ENCODE data around the gene E2F3. TPM values are rescaled to one million over a fixed set of nuclear protein-coding genes. Genes with fewer than 3 reads are reported as not detected.

Gene E2F3
- total RNA-seq, 1 experiment from 2014 or later, result 27.1 TPM

DNA sequence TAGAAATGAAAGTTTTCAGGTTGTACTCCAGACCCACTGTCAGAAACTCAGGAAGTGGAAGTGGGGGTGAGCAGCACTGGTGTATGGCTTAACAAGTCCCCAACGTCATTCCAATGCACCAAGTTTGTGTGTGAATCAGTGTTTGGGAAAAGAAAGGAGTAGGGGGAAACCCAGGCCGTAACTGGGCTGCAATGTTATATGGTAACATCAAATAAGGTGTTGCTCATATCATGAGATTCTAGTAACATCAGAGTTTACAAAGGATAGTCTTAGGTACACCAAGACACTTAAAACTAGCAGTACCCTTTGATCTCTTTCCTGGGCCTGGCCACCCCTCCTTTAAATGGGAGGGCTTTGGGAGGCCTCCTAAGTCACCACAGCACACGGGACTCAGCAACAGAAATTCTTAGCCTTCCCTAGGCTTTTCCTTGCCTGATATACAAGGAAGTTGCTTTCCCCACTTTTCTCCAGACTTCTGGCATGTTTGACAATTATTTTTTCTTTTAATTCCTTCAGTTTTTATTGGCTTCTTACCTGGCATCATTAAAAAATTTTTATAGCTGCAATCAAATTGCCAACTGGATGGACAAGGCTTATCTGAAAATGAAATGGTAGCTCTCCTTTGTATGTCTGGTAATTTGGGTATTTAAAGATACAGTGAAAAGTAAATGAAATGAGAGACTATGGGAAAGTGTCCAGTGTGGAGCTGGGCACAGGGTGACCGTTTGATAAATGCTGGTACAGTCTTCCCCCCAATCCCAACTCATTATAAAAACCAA lies 15.1 kb downstream of the E2F3 start:
- ChIA-PET POLR2A (interaction anchor here (1.1 to 1.3 kb wide), 2 partner anchors 10 to 12 kb away, joined by 5 read pairs; no protein-coding TSS in a partner anchor), CTCF (interaction anchor here (1.1 to 1.2 kb wide), 2 partner anchors 12 to 16 kb away, joined by 3 to 5 read pairs; no protein-coding TSS in a partner anchor), RAD21 (ENCODE audit: low non-redundant PET in 1 of 2, low total read pairs in 2 of 2, uncharacterized antibody in 2 of 2, unreplicated experiment in 2 of 2) (no interaction called here)
- intact Hi-C loops (cut with micrococcal nuclease), result no loop called here
- H3K9me2 ChIP-seq (ENCODE audit: insufficient read depth), result no peaks in the 10 kb centered on the region
- ATAC-seq (no peak), DNase-seq (ENCODE audit: low read depth, low spot score) (no peak)
- peaks cover 54% of the 10 kb centered on the region; the same call in 1 of the 2 replicates for H4K20me1 ChIP-seq (ENCODE audit: insufficient read depth)
- no peak overlapping the region for H2AFZ ChIP-seq (ENCODE audit: low read depth, low read length, poor library complexity, severe bottlenecking)
- peaks cover 0 to 5% of the 10 kb centered on the region in 2 experiments; a peak in 1 of 4 replicates for H3K36me3 ChIP-seq (ENCODE audit: control insufficient read depth in 1 of 2, insufficient read depth in 2 of 2, low read length in 2 of 2)
- H3K9me3 ChIP-seq (ENCODE audit: control insufficient read depth in 1 of 2, insufficient read depth in 1 of 2, low read depth in 1 of 2, low read length in 2 of 2), result no peaks in the 10 kb centered on the region
- H3K27me3 ChIP-seq (ENCODE audit: insufficient read depth, low read length), result no peaks in the 10 kb centered on the region
- no peak overlapping the region for H3K4me3 ChIP-seq (replicated peaks in 1 of 2; ENCODE audit: low read depth in 1 of 2, low read length in 2 of 2)
- H3K79me2 ChIP-seq (ENCODE audit: insufficient read depth, low read length), result peaks cover 100% of the 10 kb centered on the region
- H3K4me1 ChIP-seq (ENCODE audit: control insufficient read depth in 1 of 2, insufficient read depth in 2 of 2, low read length in 2 of 2), result no peaks in the 10 kb centered on the region; a peak in 1 of 4 replicates
- no peak overlapping the region for H3K27ac ChIP-seq (ENCODE audit: low read depth, low read length)
- no peak overlapping the region for H3K4me2 ChIP-seq (ENCODE audit: low read length)
- no TSS peak for BruUV-seq (replicated peaks)
- no peak for TF ChIP-seq POLR2A (IDR thresholded peaks at IDR 0.05; ENCODE audit: borderline replicate concordance, extremely low read depth, insufficient read depth, insufficient read length)
- no peak for TF ChIP-seq CEBPB (IDR thresholded peaks at IDR 0.05; ENCODE audit: low read depth)
- no peak for TF ChIP-seq JUND (IDR thresholded peaks at IDR 0.05)
- no peak for TF ChIP-seq POLR2AphosphoS5 (IDR thresholded peaks at IDR 0.05; ENCODE audit: low read depth, low read length)
- no peak for TF ChIP-seq ZNF274 (IDR thresholded peaks at IDR 0.05; ENCODE audit: low read depth, low read length)
- TF ChIP-seq YY1 (IDR thresholded peaks at IDR 0.05; ENCODE audit: extremely low read depth, insufficient replicate concordance, low read depth, low read length), result no peak
- TF ChIP-seq SP1 (IDR thresholded peaks at IDR 0.05; ENCODE audit: low read depth), result no peak
- TF ChIP-seq ZFX (IDR thresholded peaks at IDR 0.05), result no peak
- TF ChIP-seq, protein P1, sequence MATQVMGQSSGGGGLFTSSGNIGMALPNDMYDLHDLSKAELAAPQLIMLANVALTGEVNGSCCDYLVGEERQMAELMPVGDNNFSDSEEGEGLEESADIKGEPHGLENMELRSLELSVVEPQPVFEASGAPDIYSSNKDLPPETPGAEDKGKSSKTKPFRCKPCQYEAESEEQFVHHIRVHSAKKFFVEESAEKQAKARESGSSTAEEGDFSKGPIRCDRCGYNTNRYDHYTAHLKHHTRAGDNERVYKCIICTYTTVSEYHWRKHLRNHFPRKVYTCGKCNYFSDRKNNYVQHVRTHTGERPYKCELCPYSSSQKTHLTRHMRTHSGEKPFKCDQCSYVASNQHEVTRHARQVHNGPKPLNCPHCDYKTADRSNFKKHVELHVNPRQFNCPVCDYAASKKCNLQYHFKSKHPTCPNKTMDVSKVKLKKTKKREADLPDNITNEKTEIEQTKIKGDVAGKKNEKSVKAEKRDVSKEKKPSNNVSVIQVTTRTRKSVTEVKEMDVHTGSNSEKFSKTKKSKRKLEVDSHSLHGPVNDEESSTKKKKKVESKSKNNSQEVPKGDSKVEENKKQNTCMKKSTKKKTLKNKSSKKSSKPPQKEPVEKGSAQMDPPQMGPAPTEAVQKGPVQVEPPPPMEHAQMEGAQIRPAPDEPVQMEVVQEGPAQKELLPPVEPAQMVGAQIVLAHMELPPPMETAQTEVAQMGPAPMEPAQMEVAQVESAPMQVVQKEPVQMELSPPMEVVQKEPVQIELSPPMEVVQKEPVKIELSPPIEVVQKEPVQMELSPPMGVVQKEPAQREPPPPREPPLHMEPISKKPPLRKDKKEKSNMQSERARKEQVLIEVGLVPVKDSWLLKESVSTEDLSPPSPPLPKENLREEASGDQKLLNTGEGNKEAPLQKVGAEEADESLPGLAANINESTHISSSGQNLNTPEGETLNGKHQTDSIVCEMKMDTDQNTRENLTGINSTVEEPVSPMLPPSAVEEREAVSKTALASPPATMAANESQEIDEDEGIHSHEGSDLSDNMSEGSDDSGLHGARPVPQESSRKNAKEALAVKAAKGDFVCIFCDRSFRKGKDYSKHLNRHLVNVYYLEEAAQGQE (IDR thresholded peaks at IDR 0.05; ENCODE audit: low read depth), result no peak
- TF ChIP-seq SIN3A (IDR thresholded peaks at IDR 0.05; ENCODE audit: low read depth), result no peak
- TF ChIP-seq SRF (IDR thresholded peaks at IDR 0.05; ENCODE audit: low read depth), result no peak
- no peak for TF ChIP-seq TCF7L2 (IDR thresholded peaks at IDR 0.05; ENCODE audit: borderline replicate concordance, extremely low read depth, insufficient read depth, insufficient read length)
- no peak for TF ChIP-seq EZH2 (IDR thresholded peaks at IDR 0.05)
- no peak for TF ChIP-seq CBX3 (IDR thresholded peaks at IDR 0.05; ENCODE audit: low read depth)
- TF ChIP-seq EGR1 (IDR thresholded peaks at IDR 0.05; ENCODE audit: low read depth), result no peak
- TF ChIP-seq, protein P2, sequence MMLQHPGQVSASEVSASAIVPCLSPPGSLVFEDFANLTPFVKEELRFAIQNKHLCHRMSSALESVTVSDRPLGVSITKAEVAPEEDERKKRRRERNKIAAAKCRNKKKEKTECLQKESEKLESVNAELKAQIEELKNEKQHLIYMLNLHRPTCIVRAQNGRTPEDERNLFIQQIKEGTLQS (IDR thresholded peaks at IDR 0.05), result no peak
- TF ChIP-seq, protein P3, sequence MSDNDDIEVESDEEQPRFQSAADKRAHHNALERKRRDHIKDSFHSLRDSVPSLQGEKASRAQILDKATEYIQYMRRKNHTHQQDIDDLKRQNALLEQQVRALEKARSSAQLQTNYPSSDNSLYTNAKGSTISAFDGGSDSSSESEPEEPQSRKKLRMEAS (IDR thresholded peaks at IDR 0.05), result no peak
- no peak for TF ChIP-seq EZH2phosphoT487 (IDR thresholded peaks at IDR 0.05; ENCODE audit: borderline replicate concordance)
- no peak for TF ChIP-seq ELF1 (IDR thresholded peaks at IDR 0.05; ENCODE audit: borderline replicate concordance, low read depth)
- no peak for TF ChIP-seq RAD21 (IDR thresholded peaks at IDR 0.05; ENCODE audit: low read depth)
- H3K9ac ChIP-seq (ENCODE audit: low read length), result no peak overlapping the region
